Medulla oblongata (tissue), 1 donor: ENCODE measurements around the gene NBAS.
A peak's percentile ranks its signal among the peaks of the same experiment; 100 is the strongest.
"Not testable (repeated sequence)": the region's sequence is repeated elsewhere in the genome, so short reads cannot be mapped to it uniquely, and the experiment has no call there.

Experiments used
- DNase-seq: peaks from one replicate; pipeline ENCODE4 v3.0.0-alpha.2; 2015; ENCODE audit errors: extremely low spot score

Gene NBAS

DNA sequence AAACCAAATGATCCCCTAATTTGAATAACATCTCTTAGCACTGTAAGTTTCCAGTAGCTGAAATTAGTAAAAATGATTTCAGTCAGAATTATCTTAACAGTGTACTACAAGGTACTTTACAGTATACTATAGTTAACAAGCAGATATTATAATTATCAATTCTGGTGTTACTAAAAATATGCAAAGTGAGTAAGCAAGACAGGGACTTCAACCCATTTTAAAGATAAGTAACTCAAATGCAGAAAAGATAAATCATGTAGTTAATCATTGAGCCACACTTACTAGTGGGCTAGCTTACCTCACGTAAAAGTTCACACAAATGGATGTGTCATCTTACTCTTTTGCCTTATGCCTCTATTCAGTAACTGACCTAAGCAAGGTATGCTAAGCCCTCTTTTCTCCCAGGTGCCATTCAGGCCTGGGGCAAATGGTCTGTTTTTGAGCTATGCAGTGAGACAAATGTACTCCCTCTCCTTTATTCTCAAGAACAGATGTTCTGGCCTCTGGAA, 101.0 kb downstream of the NBAS start:
- no peak for DNase-seq

DNA sequence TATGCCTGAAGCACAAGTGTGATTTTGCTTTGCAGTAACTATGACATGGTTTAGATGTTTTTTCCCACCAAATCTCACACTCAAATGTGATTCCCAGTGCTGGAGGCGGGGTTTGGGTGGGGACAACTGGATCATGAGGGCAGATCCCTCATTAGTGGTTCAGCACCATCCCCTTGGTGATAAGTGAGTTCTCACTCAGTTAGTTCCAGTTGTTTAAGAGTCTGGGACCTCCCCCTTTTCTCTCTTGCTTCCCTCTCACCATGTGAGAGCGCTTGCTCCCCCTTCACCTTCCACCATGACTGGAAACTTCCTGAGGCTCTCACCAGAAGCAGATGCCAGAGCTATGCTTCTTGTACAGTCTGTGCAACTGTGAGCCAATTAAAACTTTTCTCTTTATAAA, 102.9 kb downstream of the NBAS start:
- no peak for DNase-seq

DNA sequence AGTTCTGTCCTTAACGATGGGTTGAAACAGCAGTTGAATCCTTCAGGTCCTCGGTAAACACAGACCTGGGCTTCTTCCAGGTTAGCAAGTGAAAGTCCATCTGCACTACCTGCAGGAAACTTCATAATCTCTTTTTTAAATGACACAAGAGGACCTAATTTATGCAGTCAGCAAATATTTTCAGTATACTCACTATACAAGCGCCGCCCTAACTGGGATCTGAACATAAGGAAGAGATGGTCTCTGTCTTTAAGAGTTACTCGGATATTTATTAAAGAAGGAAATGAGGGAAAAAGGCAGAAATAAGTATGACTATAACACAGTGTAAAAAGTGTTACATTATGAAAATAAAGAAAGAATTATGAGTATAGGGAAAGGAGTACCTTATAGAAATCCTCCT, 103.3 kb downstream of the NBAS start:
- DNase-seq, result no peak

DNA sequence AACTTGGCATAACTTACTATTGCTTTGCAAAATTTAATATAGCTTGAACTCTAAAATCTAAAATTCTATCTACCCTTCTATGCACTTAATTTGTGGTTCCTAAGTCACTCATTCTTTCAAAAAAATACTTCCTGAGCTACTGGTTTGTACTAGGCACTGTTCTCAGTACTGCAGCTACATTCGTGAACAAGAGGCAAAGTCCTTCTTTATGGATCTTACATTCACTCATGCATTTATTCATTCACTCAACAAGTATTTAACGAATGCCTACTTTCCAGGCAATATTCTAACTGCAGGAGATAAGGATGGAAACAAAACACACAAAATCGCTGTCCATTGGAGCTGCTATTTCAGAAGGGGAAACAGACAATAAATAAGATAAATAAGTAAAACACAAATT, 104.8 kb downstream of the NBAS start:
- DNase-seq, result no peak

DNA sequence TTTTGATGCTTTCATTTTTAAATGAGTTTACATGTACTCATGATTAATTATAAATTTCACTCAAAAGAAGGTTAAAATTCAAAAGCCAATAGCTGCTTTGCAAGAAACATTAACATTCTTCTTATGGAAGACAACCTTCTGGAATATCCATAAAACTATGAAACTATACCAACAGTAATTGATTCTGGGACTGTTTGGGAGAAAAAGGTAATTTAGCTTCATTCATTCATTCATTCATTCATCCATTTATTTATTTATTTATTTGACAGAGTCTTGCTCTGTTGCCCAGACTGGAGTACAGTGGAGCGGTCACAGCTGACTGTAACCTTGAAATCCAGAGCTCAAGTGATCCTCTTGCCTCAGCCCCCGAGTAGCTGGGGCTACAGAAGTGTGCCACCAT, 110.3 kb downstream of the NBAS start:
- DNase-seq, result no peak

DNA sequence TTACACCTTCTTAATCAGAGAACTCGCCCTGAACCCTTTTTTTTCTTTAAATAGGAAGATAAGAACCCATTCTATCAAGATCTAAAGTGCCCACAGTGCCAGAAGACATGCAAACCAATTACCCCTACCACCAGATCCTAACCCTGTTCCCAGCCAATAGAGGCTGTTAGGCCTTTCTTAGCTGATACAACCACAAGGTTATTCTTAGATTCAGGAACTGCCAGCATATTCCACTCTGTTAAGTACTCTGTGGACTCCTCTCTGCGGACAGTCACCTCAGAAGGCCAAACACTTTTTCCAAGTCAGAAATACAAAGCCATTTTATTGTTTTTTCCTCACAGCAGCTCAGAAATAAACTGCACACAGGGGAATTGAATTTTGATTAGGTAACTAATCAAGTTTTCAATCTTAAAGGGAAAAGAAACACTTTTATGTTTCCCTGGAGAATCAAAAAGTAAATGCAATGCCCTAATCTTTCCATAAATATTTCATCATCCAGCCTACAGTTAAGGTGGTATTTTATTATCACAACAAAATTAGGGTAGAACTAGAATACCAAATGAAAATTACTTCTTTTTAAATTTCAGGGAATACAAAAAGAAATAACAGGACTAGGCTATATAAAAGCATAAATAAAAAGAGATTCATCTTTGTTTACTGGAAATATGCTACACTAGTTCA, 111.4 kb downstream of the NBAS start:
- peak; percentile 45 for DNase-seq

DNA sequence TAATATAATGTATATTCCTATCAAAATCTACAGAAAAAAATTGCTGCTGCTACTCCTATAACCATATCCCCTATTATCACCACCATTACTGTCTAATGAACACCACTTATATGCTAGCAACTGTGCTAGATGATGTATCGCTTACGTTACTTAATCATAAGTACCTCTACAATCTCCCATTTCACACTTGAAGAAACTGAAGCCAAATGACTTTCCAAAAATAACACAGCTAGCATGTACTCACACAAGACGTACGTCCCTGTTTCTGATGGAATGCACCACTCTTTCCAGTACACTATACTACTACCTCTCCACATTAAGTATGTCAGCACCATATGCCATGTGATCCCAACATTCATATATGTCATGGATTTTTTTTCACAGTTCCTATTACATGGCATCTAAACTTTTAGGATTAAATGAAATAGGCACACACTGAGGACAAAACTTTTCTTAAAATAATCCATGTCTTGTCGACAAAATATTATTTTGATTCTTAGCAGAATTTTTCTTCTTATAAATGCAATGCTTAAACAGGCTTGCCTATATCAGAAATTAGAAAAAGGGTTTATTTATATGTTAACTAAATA, 112.8 kb downstream of the NBAS start:
- no peak for DNase-seq

DNA sequence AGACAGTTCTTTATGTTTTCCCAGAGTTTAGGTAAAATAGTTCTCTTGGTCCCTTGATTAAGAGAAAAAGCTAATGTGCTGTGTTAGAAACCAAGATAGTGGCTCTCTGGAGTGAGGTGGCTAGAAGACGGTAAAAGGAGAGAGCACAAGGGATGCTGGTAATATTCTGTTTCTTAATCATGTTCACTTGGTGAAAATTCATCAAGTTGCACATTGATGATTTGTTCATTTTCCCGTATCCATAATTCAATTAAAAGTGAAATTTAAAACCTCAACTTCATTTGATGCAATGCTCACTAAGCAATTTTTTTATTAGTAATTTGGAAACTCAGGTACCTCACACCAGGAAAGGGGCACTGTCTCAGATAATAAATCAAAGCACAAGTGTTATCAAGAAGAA, 113.8 kb downstream of the NBAS start:
- no peak for DNase-seq

DNA sequence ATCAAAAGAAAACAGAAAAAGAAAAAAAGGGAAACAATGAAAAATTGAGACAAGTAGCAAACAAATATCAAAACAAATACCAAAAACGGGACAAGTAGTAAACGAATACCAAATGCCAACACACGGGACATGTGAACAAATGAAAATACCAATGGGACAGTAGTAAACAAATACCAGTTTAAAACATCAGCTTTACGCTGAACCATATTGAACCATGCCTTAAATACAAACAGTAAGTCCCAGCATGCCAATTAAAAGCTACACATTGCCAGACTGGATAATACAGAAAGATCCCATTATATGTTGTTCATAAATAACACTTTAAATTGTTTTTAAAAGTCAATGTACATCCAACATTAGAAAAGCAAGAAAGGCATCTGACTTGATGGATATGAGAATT, 114.2 kb downstream of the NBAS start:
- no peak for DNase-seq

DNA sequence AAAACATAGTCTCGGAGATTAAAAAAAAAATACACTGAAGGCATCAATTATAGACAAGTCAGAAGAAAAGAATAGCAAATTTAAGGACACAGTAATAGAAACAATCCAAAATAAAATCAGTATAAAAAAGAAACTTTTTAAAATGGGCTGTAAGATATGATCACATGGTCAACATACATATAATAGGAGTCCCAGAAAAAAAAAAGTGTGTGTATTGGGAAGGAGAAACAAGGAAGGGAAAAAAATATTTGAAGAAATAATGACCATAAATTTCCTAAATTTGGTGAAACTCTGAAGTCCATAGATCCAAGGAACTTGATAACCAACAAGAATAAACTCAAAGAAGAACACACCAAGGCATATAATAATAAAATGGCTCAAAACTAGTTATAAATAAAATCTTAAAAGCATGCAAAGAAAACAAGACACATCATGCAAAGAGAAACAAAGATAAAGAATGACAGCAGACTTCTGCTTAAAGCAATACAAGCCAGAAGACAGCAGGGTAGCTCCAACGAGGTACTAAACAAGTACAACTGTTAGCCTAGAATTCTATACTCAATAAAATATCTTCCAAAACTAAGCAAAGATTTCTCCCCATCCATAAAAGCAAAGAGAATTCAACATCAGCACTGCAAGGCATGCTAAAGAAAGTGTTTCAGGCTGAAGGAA, 115.1 kb downstream of the NBAS start:
- DNase-seq, result no peak

DNA sequence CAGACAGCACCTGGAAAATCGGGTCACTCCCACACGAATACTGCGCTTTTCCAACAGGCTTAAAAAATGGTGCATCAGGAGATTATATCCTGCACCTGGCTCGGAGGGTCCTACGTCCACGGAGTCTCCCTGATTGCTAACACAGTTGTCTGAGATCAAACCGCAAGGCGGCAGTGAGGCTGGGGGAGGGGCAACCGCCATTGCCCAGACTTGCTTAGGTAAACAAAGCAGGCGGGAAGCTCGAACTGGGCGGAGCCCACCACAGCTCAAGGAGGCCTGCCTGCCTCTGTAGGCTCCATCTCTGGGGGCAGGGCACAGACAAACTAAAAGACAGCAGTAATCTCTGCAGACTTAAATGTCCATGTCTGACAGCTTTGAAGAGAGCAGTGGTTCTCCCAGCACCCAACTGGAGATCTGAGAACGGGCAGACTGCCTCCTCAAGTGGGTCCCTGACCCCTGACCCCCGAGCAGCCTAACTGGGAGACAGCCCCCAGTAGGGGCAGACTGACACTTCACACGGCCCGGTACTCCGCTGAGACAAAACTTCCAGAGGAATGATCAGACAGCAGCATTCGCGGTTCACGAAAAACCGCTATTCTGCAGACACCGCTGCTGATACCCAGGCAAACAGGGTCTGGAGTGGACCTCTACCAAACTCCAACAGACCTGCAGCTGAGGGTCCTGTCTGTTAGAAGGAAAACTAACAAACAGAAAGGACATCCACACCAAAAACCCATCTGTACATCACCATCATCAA, 121.2 kb downstream of the NBAS start:
- DNase-seq, result not testable (repeated sequence)

DNA sequence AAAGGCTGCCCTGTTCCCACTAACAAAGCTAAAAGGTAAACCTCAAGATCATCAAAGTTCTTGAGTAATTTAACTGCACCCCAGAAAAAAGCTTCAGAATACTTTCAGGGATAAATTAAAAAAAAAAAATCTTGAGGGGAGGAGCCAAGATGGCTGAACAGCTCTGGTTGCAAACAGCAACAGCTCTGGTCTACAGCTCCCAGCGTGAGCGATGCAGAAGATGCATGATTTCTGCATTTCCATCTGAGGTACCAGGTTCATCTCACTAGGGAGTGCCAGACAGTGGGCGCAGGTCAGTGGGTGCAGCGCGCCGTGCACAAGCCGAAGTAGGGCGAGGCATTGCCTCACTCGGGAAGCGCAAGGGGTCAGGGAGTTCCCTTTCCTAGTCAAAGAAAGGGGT, 121.8 kb downstream of the NBAS start:
- DNase-seq, result not testable (repeated sequence)

DNA sequence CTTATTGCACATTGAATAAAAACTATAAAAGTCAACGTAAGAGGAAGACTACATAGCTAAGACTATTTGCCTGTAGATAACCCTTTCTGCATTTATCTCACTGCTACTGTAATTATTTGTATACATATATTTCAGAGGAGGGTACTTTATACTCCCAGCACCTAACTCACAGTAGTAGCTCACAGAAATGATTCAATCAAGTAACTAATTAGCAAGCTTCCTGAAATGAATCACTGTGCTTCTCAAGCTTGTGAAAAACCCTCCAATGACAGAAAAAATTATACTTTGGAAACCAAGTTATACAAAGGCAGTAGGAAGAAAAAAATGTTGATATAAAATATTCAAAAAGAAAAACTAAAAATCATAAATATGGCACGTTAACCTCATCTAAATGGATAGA, 124.9 kb downstream of the NBAS start:
- DNase-seq, result no peak

DNA sequence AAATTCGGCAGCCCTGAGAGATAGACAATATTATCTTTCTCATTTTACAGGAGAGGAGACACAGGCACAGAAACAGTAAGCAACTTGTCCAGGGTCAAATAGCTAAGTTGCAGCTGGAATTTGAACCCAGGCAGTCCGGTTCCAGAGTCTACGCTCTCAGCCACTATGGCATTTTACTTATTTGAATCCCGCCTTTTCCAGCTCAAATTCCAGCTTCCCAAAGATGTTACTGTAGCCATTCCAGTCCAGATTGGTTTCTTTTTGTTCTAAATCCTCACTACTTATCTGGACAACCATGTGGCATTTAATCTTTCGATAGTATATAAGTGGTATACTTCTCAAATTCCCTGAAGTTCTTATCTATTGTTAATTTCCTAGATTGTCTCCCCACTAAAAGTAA, 125.7 kb downstream of the NBAS start:
- DNase-seq, result no peak

DNA sequence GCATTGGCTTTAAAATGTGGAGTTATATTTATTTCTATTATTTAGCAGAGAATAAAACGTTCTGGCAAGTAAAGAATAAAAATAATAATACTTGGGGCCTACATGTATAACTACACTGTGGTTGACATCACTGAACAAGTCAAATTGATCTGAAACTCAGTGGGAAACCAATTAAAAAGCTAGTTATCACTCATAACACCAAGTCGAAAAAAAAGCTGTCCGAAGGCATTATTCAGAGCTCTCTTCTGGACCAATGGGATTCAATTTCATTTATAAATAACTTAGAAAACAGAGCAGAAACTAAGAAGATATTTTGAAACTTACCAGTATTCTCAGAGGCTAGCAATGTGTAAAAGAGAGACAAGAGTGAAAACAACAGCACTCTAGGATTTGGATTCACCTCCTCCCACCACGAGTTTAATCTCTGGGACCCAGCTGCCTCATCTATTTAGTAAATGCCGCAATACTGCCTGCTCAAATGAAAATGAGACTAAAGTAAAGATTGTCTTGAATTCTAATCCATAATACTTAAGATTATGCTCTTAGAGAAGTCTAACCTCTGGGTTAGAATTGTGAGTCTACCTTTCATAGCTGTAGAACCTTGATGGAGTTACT, 128.4 kb downstream of the NBAS start:
- DNase-seq, result no peak

DNA sequence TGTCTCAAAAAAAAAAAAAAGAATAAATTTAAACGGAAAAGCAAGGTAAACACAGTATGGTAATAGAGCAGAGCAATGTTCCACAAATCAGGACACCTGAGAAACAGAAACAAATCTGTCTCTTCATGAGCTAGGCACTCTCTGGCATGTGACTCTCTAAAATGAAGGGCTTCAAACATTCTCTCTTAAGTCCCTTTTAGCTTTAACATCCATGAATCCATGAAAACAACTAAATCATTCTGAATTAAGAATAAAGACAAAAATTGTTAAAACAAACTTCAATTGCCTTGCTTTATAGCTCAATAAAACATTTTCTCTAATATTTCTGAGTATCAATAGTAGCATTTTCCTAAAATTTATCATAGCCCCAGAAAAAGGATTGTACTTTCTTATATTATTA, 132.1 kb downstream of the NBAS start:
- no peak for DNase-seq

DNA sequence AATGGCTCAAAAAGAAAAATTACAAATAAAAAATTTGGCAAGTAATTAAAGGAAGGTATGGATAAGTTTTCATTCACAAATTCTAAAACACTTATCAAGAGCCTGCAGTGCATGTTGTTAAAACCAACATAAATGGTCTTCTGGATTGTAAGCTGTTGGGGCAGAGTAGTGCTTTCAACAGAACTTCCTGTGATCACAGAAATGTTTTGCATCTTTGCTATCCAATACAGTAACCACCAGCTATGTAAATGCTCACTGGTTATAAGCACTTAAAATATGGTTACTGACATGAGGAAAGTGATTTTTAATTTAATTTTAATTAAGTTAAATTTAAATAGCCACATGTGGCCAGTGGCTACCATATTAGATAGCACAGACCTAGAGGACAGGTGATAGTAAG, 133.1 kb downstream of the NBAS start:
- DNase-seq, result no peak

DNA sequence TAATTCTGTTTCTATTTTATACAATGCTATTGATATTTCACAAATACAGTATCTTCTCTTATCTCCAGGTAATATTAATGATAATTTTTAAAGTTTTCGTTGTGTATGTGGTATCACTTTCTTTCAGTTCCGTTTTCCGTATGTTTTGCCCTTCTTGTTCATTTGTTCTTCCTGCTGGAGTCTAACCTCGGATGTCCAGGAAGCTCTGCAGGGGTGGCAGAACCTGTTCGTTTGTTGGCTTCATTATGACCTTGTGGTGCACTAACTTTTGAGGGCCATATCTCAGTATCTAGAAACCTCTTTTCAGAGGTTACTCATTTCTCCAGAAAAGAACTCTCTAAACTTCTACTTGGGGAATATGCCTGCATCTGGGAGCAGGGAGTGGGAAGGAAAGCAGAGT, 134.5 kb downstream of the NBAS start:
- DNase-seq, result no peak

DNA sequence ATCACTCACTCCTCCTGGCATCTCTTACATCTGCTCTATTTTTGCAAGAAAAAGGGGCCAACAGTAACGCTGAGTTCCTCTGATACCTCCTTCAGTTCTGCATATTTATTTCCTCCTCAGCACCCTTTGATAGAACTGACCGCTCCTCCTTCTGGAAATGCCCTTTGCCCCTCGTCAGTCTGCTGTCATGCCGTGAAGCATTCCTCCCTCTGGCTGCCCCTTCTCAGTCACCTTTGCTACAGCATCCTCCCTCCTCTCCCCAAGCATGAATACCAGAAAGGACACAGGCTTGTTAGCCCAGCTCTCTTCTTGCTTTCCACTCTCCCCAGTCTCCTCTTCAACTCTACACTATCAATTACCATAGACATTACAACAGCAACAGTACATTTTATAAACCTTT, 135.4 kb downstream of the NBAS start:
- DNase-seq, result no peak

DNA sequence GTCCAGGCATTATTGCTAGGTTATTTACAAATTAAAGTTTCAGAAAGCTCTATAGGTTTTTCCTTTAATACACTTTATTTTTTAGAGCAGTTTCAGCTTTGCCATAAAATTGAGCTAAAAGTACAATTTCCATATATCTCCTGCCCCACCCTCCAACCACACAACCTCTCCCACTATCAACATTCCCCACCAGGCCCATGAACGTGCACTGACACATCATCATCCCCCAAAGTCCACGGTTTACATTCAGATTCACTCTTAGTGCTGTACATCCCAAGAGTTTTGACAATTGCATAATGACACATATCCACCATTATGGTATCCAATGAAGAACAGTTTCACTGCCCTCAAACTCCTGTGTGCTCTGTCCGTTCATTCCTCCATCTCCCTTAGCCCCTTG, 139.4 kb downstream of the NBAS start:
- no peak for DNase-seq

DNA sequence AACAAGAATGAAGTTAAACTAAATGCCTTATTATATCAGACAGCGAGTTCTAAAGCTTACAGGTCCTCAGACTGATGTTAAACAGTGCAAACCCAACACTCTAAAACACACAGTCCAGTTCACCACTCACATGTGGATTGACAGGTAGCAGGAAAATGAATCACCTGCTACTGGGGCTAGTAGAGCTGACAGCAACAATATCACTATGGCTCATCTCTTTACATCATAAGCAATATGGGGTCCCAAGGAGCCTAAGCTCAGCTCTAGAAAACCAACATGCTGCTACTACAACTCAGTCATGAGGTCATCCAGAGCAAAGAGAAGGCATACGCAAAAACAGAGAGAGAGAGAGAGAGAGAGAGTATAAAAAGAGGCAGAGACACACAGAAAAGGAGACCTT, 145.4 kb downstream of the NBAS start:
- DNase-seq, result no peak

DNA sequence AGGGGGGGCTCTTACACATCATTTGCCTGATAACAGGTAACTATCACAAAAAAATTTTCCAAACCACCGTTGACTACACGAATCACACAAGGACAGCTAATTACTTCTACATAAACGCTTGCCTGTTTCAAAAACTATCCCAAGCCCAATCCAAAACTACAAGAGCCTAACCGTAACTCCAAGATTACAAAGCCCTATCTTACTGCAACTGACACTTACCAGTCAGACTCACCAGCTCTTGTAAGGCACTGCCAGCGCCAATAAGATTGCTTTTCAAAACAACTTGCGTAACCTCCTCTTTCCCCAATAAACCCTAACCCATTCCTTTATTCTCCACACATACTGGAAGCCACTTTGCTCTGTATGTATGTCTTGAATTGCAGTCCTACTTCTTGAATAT, 148.4 kb downstream of the NBAS start:
- DNase-seq, result no peak
